K562 (cell line): ENCODE measurements around the gene SH3BGRL2. TPM values are rescaled to one million over a fixed set of nuclear protein-coding genes. Genes with fewer than 3 reads are reported as not detected.
A peak's percentile ranks its signal among the peaks of the same experiment; 100 is the strongest.

Experiments
- CREB1 ChIP-seq, 2 experiments: sonication (generic) in 1 of 2; formaldehyde crosslinking in 1 of 2; IDR thresholded peaks; 2 replicates each; pipeline versions ENCODE4 v1.6.1 to v1.8.0; 2012 to 2022; ENCODE audit warnings: inconsistent platforms in 1 of 2, mild to moderate bottlenecking in 1 of 2, missing genetic modification reagents in 1 of 2, moderate library complexity in 1 of 2
- FOXM1 ChIP-seq, 2 experiments: fragments of 450-650 bp in 1 of 2; sonication (generic) in 1 of 2; formaldehyde crosslinking in 1 of 2; IDR thresholded peaks; 2 replicates each; pipeline versions ENCODE4 v1.6.1 to v1.9.0; 2017 to 2022; ENCODE audit warnings: low read depth in 2 of 2, mild to moderate bottlenecking in 2 of 2, missing genetic modification reagents in 1 of 2, moderate library complexity in 1 of 2
- MED1 ChIP-seq: sonication (generic); formaldehyde crosslinking; IDR thresholded peaks from 2 replicates; pipeline ENCODE4 v1.8.1; 2023; ENCODE audit warnings: missing genetic modification reagents, borderline replicate concordance
- MEIS2 ChIP-seq: fragments of 450-650 bp; IDR thresholded peaks from 2 replicates; pipeline ENCODE4 v1.6.1; 2014; ENCODE audit warnings: mild to moderate bottlenecking; ENCODE audit not compliant: partially characterized antibody
- MTF1 ChIP-seq: fragments of 250-450 bp; sonication (Bioruptor Pico); IDR thresholded peaks from 2 replicates; pipeline ENCODE4 v1.9.0; 2021; ENCODE audit warnings: moderate library complexity, mild to moderate bottlenecking, inconsistent platforms, borderline replicate concordance
- NR2C1 ChIP-seq, 2 experiments: fragments of 450-650 bp; IDR thresholded peaks; 2 replicates each; pipeline ENCODE4 v1.6.1; 2017; ENCODE audit warnings: mild to moderate bottlenecking in 2 of 2, antibody characterized with exemption in 1 of 2, inconsistent platforms in 1 of 2, missing compliant biosample characterization in 1 of 2, missing genetic modification characterization in 1 of 2
- NR2C2 ChIP-seq, 2 experiments: fragments of 200-800 bp in 1 of 2; sonication (Bioruptor generic) in 1 of 2; sonication (generic) in 1 of 2; formaldehyde crosslinking in 1 of 2; IDR thresholded peaks; 2 replicates each; pipeline versions ENCODE4 v1.6.1 to v1.8.0; 2016 to 2022; ENCODE audit warnings: mild to moderate bottlenecking in 1 of 2, missing compliant biosample characterization in 1 of 2, missing genetic modification characterization in 1 of 2, missing genetic modification reagents in 1 of 2
- NR2F6 ChIP-seq: fragments of 450-650 bp; formaldehyde crosslinking; IDR thresholded peaks from 2 replicates; pipeline ENCODE4 v1.4.0; 2020; ENCODE audit warnings: mild to moderate bottlenecking
- PCBP1 ChIP-seq: fragments of 200-400 bp; formaldehyde crosslinking; IDR thresholded peaks from 2 replicates; pipeline ENCODE4 v1.6.1; 2018; ENCODE audit warnings: mild to moderate bottlenecking, low read depth, low read length; ENCODE audit not compliant: poor library complexity, severe bottlenecking
- TAF7 ChIP-seq: fragments of 450-650 bp; IDR thresholded peaks from 2 replicates; pipeline ENCODE4 v1.6.1; 2016; ENCODE audit warnings: missing genetic modification characterization, missing compliant biosample characterization
- ZBTB1 ChIP-seq: sonication (generic); formaldehyde crosslinking; IDR thresholded peaks from 2 replicates; pipeline ENCODE4 v1.8.1; 2023; ENCODE audit warnings: missing genetic modification reagents, low read depth, mild to moderate bottlenecking, borderline replicate concordance
- ZBTB8A ChIP-seq: fragments of 450-650 bp; IDR thresholded peaks from 2 replicates; pipeline ENCODE4 v1.6.1; 2018; ENCODE audit warnings: mild to moderate bottlenecking, moderate library complexity; ENCODE audit not compliant: partially characterized antibody
- polyA plus RNA-seq, 8 experiments: library from polyadenylated mRNA; depleted of rRNA in 4 of 8; stranded (reverse) in 5 of 8; unstranded in 3 of 8; fragments of >200 nt; fragmentation: Nextera tagmentation in 2 of 8; fragmentation: Illumina TruSeq in 1 of 8; extraction: Ambion mirVana in 2 of 8; extraction: Trizol in 1 of 8; gene quantifications; 2 replicates each; pipeline versions ENCODE4 v1.2.1 to v1.2.3, GENCODE V29; 2011 to 2014; ENCODE audit warnings: inconsistent platforms in 1 of 8, missing spikeins in 1 of 8
- total RNA-seq, 7 experiments: library from RNA; depleted of rRNA in 6 of 7; stranded (reverse); fragments of >200 nt in 6 of 7; fragmentation: Illumina TruSeq in 2 of 7; extraction: Trizol in 2 of 7; gene quantifications; 2 replicates each; pipeline versions ENCODE4 v1.2.1 to v1.2.3, GENCODE V29; 2011 to 2021; ENCODE audit warnings: low replicate concordance in 1 of 7
- TF ChIP-seq, protein P1 (sequence below): fragments of 450-650 bp; IDR thresholded peaks from 2 replicates; pipeline ENCODE4 v1.6.1; 2017; ENCODE audit warnings: antibody characterized with exemption
- TF ChIP-seq, protein P2 (sequence below): fragments of 250-450 bp; sonication (Bioruptor Pico); IDR thresholded peaks from 2 replicates; pipeline ENCODE4 v1.8.0; 2022; ENCODE audit warnings: moderate library complexity, mild to moderate bottlenecking, inconsistent platforms
- TF ChIP-seq, protein P3 (sequence below): fragments of 450-650 bp; IDR thresholded peaks from 2 replicates; pipeline ENCODE4 v1.7.0; 2016; ENCODE audit warnings: borderline replicate concordance
- TF ChIP-seq, protein P4 (sequence below): fragments of 200-800 bp; sonication (Bioruptor generic); IDR thresholded peaks from 2 replicates; pipeline ENCODE4 v1.6.1; 2017; ENCODE audit warnings: missing genetic modification characterization, missing compliant biosample characterization

The SH3BGRL2 gene
- total and polyA plus RNA-seq, 9 of the 15 experiments (the other 6 are each of a cell fraction or from before 2014, with no cell fraction given), result 4.4 to 12.1 (median 7.3) TPM

DNA sequence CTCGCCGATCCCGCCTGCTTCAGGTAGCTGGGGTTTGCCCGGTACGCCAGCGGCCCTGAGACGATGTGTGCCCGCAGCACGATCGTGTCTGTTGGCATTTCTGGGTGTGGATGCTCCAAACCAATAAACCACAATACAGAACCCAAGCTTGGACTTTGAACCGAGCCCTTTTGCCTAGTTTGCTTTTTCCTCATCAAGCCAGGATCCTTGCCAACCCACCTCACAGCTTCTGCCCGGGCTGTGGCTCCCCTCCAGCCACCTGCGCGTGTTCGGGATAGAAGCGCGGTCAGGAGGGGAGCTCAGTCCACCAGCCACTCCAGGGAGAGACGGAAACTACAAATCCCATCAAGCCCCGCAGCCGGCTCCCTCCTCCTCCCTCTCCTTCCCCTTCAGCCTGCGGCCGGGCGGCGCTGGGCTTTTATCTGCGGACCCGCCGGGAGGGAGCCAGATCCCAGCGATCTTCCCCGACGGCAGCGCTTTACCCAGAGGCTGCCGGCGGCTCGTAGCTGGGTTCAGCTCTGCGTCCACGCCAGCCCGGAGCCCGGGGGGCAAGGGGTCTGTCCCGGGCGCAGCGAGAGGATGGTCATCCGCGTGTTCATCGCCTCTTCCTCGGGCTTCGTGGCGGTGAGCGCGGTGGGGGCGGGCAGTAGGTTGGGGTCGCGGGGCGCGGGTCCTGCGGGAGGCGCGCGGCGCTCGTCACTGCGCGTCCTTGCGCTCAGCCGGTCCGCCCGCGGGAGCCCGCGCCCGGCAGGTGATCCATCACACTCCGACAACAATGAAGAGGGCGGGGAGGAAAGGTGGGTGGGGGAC is at the start of gene SH3BGRL2 (continued):
- TF ChIP-seq, protein P1, sequence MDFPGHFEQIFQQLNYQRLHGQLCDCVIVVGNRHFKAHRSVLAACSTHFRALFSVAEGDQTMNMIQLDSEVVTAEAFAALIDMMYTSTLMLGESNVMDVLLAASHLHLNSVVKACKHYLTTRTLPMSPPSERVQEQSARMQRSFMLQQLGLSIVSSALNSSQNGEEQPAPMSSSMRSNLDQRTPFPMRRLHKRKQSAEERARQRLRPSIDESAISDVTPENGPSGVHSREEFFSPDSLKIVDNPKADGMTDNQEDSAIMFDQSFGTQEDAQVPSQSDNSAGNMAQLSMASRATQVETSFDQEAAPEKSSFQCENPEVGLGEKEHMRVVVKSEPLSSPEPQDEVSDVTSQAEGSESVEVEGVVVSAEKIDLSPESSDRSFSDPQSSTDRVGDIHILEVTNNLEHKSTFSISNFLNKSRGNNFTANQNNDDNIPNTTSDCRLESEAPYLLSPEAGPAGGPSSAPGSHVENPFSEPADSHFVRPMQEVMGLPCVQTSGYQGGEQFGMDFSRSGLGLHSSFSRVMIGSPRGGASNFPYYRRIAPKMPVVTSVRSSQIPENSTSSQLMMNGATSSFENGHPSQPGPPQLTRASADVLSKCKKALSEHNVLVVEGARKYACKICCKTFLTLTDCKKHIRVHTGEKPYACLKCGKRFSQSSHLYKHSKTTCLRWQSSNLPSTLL, result no peak
- TF ChIP-seq PCBP1 (peak; percentile 44), FOXM1 (IDR thresholded peaks at IDR 0.05; ENCODE audit: low read depth) (no peak), FOXM1 (CRISPR knock-in tag; IDR thresholded peaks at IDR 0.05; ENCODE audit: low read depth) (0 out of 2 replicates have a peak, but pooled peaks have one; percentile 36), NR2C1 (IDR thresholded peaks at IDR 0.05) (no peak), NR2C1 (tag; IDR thresholded peaks at IDR 0.05) (peak; percentile 29; the same call in 1 of the 2 replicates), MTF1 (CRISPR knock-in tag) (no peak), ZBTB8A (no peak), ZBTB1 (CRISPR knock-in tag) (peak; percentile 88), NR2F6 (no peak), NR2C2 (CRISPR knock-in tag; IDR thresholded peaks at IDR 0.05) (peak; percentile 49; the same call in 1 of the 2 replicates), NR2C2 (tag; IDR thresholded peaks at IDR 0.05) (peak; percentile 51; the same call in 1 of the 2 replicates), TAF7 (tag) (peak; percentile 19; the same call in 1 of the 2 replicates), MED1 (CRISPR knock-in tag) (no peak), CREB1 (IDR thresholded peaks at IDR 0.05) (no peak), CREB1 (CRISPR knock-in tag; IDR thresholded peaks at IDR 0.05) (peak; percentile 58; the same call in 1 of the 2 replicates), MEIS2 (peak; percentile 82)
- TF ChIP-seq, protein P2, sequence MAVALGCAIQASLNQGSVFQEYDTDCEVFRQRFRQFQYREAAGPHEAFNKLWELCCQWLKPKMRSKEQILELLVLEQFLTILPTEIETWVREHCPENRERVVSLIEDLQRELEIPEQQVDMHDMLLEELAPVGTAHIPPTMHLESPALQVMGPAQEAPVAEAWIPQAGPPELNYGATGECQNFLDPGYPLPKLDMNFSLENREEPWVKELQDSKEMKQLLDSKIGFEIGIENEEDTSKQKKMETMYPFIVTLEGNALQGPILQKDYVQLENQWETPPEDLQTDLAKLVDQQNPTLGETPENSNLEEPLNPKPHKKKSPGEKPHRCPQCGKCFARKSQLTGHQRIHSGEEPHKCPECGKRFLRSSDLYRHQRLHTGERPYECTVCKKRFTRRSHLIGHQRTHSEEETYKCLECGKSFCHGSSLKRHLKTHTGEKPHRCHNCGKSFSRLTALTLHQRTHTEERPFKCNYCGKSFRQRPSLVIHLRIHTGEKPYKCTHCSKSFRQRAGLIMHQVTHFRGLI (CRISPR knock-in tag), result no peak
- TF ChIP-seq, protein P3, sequence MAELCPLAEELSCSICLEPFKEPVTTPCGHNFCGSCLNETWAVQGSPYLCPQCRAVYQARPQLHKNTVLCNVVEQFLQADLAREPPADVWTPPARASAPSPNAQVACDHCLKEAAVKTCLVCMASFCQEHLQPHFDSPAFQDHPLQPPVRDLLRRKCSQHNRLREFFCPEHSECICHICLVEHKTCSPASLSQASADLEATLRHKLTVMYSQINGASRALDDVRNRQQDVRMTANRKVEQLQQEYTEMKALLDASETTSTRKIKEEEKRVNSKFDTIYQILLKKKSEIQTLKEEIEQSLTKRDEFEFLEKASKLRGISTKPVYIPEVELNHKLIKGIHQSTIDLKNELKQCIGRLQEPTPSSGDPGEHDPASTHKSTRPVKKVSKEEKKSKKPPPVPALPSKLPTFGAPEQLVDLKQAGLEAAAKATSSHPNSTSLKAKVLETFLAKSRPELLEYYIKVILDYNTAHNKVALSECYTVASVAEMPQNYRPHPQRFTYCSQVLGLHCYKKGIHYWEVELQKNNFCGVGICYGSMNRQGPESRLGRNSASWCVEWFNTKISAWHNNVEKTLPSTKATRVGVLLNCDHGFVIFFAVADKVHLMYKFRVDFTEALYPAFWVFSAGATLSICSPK, result no peak
- TF ChIP-seq, protein P4, sequence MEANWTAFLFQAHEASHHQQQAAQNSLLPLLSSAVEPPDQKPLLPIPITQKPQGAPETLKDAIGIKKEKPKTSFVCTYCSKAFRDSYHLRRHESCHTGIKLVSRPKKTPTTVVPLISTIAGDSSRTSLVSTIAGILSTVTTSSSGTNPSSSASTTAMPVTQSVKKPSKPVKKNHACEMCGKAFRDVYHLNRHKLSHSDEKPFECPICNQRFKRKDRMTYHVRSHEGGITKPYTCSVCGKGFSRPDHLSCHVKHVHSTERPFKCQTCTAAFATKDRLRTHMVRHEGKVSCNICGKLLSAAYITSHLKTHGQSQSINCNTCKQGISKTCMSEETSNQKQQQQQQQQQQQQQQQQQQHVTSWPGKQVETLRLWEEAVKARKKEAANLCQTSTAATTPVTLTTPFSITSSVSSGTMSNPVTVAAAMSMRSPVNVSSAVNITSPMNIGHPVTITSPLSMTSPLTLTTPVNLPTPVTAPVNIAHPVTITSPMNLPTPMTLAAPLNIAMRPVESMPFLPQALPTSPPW (CRISPR knock-in tag), result peak; percentile 81
